H1 (cell line): Measurements from ENCODE around the gene IGFL3. TPM values are rescaled to one million over a fixed set of nuclear protein-coding genes. Genes with fewer than 3 reads are reported as not detected.

Source experiments
- CTCF ChIA-PET: fragments of 300-600 bp; sonication (Branson Sonifier 250); formaldehyde crosslinking; loops from one replicate; lab custom pipeline; 2021; ENCODE audit not compliant: partially characterized antibody; lab: Charles Lee
- POLR2A ChIA-PET: fragments of 300-600 bp; sonication (Branson Sonifier 250); formaldehyde crosslinking; loops from one replicate; lab custom pipeline; 2021; ENCODE audit warnings: inconsistent platforms; ENCODE audit not compliant: partially characterized antibody; lab: Charles Lee
- DNase-seq, 2 experiments: peaks; one replicate each; pipeline versions ENCODE4 v3.0.0 to v3.0.0-alpha.2; 2010 to 2022; ENCODE audit warnings: low spot score in 2 of 2, low read depth in 1 of 2, mixed read lengths in 1 of 2
- FAIRE-seq: peaks from 2 replicates; lab custom pipeline; 2011; peaks lifted over from hg19 to GRCh38; lab: Jason Lieb, UNC
- H2AFZ ChIP-seq: 2 replicates; pipeline ENCODE4 v1.8.1; 2012; ENCODE audit warnings: low read length, inconsistent platforms
- H2AK5ac ChIP-seq: 2 replicates; pipeline ENCODE4 v1.6.1; 2013; ENCODE audit warnings: low read depth, low read length
- H2BK120ac ChIP-seq: replicated peaks from 2 replicates; pipeline ENCODE3; 2013; ENCODE audit warnings: low read depth, low read length, inconsistent platforms
- H2BK12ac ChIP-seq: 2 replicates; pipeline ENCODE4 v1.6.1; 2013; ENCODE audit warnings: low read depth, low read length
- H2BK15ac ChIP-seq: 2 replicates; pipeline ENCODE4 v1.6.1; 2013; ENCODE audit warnings: low read length
- H2BK20ac ChIP-seq: 2 replicates; pipeline ENCODE4 v1.6.1; 2013; ENCODE audit warnings: low read length
- H2BK5ac ChIP-seq: 2 replicates; pipeline ENCODE4 v1.6.1; 2013; ENCODE audit warnings: low read depth, low read length
- H3K14ac ChIP-seq: 2 replicates; pipeline ENCODE4 v1.6.1; 2013; ENCODE audit warnings: inconsistent platforms; ENCODE audit not compliant: insufficient read length
- H3K18ac ChIP-seq: 2 replicates; pipeline ENCODE4 v1.6.1; 2013; ENCODE audit warnings: low read length; ENCODE audit errors: extremely low read depth
- H3K23ac ChIP-seq: 2 replicates; pipeline ENCODE4 v1.6.1; 2013; ENCODE audit warnings: inconsistent platforms; ENCODE audit not compliant: insufficient read length
- H3K23me2 ChIP-seq: 2 replicates; pipeline ENCODE4 v1.6.1; 2013; ENCODE audit warnings: low read depth, low read length
- H3K27ac ChIP-seq: 2 replicates; pipeline ENCODE4 v1.6.1; 2011; ENCODE audit warnings: low read depth, low read length, inconsistent platforms
- H3K27me3 ChIP-seq, 4 experiments: replicated peaks in 1 of 4; 1 replicate in 1 of 4; 2 replicates in 3 of 4; pipeline versions ENCODE4 v1.6.1 to v1.8.1; 2011 to 2013; ENCODE audit warnings: low read length in 3 of 4, mild to moderate bottlenecking in 3 of 4, inconsistent platforms in 2 of 4, mixed read lengths in 2 of 4, moderate library complexity in 1 of 4; ENCODE audit not compliant: control insufficient read depth in 3 of 4, insufficient read depth in 3 of 4; ENCODE audit errors: extremely low read depth in 1 of 4
- H3K36me3 ChIP-seq, 4 experiments: 2 replicates each; pipeline versions ENCODE4 v1.6.1 to v1.8.1; 2011 to 2013; ENCODE audit warnings: mild to moderate bottlenecking in 4 of 4, low read length in 3 of 4, moderate library complexity in 2 of 4, control low read depth in 1 of 4, inconsistent platforms in 1 of 4; ENCODE audit not compliant: insufficient read depth in 4 of 4, control insufficient read depth in 2 of 4
- H3K4ac ChIP-seq: replicated peaks from 2 replicates; pipeline ENCODE3; 2013; ENCODE audit warnings: low read length, low read depth, mixed read lengths, inconsistent platforms; ENCODE audit not compliant: insufficient read length
- H3K4me1 ChIP-seq, 4 experiments: replicated peaks in 1 of 4; 1 replicate in 1 of 4; 2 replicates in 3 of 4; pipeline versions ENCODE4 v1.6.1 to v1.8.1; 2011 to 2013; ENCODE audit warnings: low read length in 3 of 4, inconsistent platforms in 2 of 4, mixed read lengths in 1 of 4; ENCODE audit not compliant: insufficient read depth in 4 of 4, control insufficient read depth in 3 of 4
- H3K4me2 ChIP-seq, 2 experiments: 2 replicates each; pipeline versions ENCODE4 v1.6.1 to v1.8.1; 2011 to 2013; ENCODE audit warnings: low read depth in 2 of 2, low read length in 2 of 2, control low read depth in 1 of 2, inconsistent platforms in 1 of 2, mild to moderate bottlenecking in 1 of 2; ENCODE audit not compliant: insufficient read depth in 1 of 2
- H3K4me3 ChIP-seq, 4 experiments: fragments of 200-600, 300-600 bp in 1 of 4; sonication (generic), shearing (Covaris generic), sonication (Bioruptor Twin) in 1 of 4; 2 replicates each; pipeline versions ENCODE4 v1.5.1 to v1.8.1; 2011 to 2016; ENCODE audit warnings: low read length in 4 of 4, low read depth in 3 of 4, control low read depth in 2 of 4, inconsistent platforms in 2 of 4, mild to moderate bottlenecking in 2 of 4, mixed read lengths in 1 of 4, moderate library complexity in 1 of 4; ENCODE audit not compliant: insufficient read depth in 2 of 4; ENCODE audit errors: extremely low read depth in 1 of 4
- H3K56ac ChIP-seq: replicated peaks from 2 replicates; pipeline ENCODE3; 2013; ENCODE audit warnings: low read depth, mild to moderate bottlenecking, mixed read lengths, low read length, inconsistent platforms; ENCODE audit not compliant: insufficient read length
- H3K79me1 ChIP-seq: 2 replicates; pipeline ENCODE4 v1.6.1; 2013; ENCODE audit warnings: low read depth, low read length, control low read depth
- H3K79me2 ChIP-seq, 2 experiments: 2 replicates each; pipeline versions ENCODE4 v1.6.1 to v1.8.1; 2012 to 2013; ENCODE audit warnings: low read length in 2 of 2, mild to moderate bottlenecking in 2 of 2, inconsistent platforms in 1 of 2; ENCODE audit not compliant: insufficient read depth in 2 of 2, control insufficient read depth in 1 of 2
- H3K9ac ChIP-seq, 4 experiments: replicated peaks in 1 of 4; 1 replicate in 1 of 4; 2 replicates in 3 of 4; pipeline versions ENCODE4 v1.6.1 to v1.8.1; 2011 to 2013; ENCODE audit warnings: low read depth in 3 of 4, low read length in 3 of 4, control low read depth in 2 of 4, mild to moderate bottlenecking in 2 of 4, moderate library complexity in 2 of 4, inconsistent platforms in 1 of 4; ENCODE audit errors: extremely low read depth in 1 of 4
- H3K9me3 ChIP-seq, 2 experiments: 2 replicates each; pipeline versions ENCODE4 v1.6.1 to v1.8.1; 2012 to 2013; ENCODE audit warnings: mild to moderate bottlenecking in 2 of 2, moderate library complexity in 2 of 2, control low read depth in 1 of 2, inconsistent platforms in 1 of 2, low read depth in 1 of 2, low read length in 1 of 2, mixed read lengths in 1 of 2; ENCODE audit not compliant: insufficient read depth in 2 of 2
- H4K20me1 ChIP-seq, 2 experiments: replicated peaks in 1 of 2; 2 replicates each; pipeline versions ENCODE3 to v1.8.1; 2011 to 2013; ENCODE audit warnings: inconsistent platforms in 2 of 2, low read length in 2 of 2, mild to moderate bottlenecking in 1 of 2; ENCODE audit not compliant: insufficient read depth in 2 of 2, control insufficient read depth in 1 of 2
- H4K5ac ChIP-seq: 2 replicates; pipeline ENCODE4 v1.6.1; 2013; ENCODE audit warnings: low read length, low read depth, mixed read lengths, inconsistent platforms; ENCODE audit not compliant: insufficient read length
- H4K8ac ChIP-seq: 2 replicates; pipeline ENCODE4 v1.8.0; 2013; ENCODE audit warnings: mild to moderate bottlenecking, moderate library complexity, low read length, inconsistent platforms; ENCODE audit not compliant: insufficient read depth; ENCODE audit errors: extremely low read depth
- H4K91ac ChIP-seq: replicated peaks from 2 replicates; pipeline ENCODE3; 2013; ENCODE audit warnings: low read length, mixed read lengths, inconsistent platforms; ENCODE audit not compliant: insufficient read length
- BCL11A ChIP-seq, 2 experiments: IDR thresholded peaks; one replicate each; pipeline ENCODE4 v1.6.1; 2011; ENCODE audit warnings: low read depth in 2 of 2, low read length in 2 of 2, mild to moderate bottlenecking in 2 of 2
- CHD2 ChIP-seq: IDR thresholded peaks from 2 replicates; pipeline ENCODE4 v1.6.1; 2012; ENCODE audit warnings: low read length, improper control_type of control experiment
- EGR1 ChIP-seq: IDR thresholded peaks from 2 replicates; pipeline ENCODE4 v1.6.1; 2011; ENCODE audit warnings: low read depth, low read length, borderline replicate concordance
- FOSL1 ChIP-seq: IDR thresholded peaks from 2 replicates; pipeline ENCODE4 v1.6.1; 2011; ENCODE audit warnings: mild to moderate bottlenecking, low read depth, low read length, moderate library complexity; ENCODE audit not compliant: insufficient read depth
- JUND ChIP-seq: IDR thresholded peaks from 2 replicates; pipeline ENCODE4 v1.6.1; 2011; ENCODE audit warnings: mild to moderate bottlenecking, improper control_type of control experiment, low read length
- RFX5 ChIP-seq: IDR thresholded peaks from 2 replicates; pipeline ENCODE4 v1.6.1; 2011; ENCODE audit warnings: low read depth, low read length, improper control_type of control experiment, borderline replicate concordance
- RXRA ChIP-seq: IDR thresholded peaks from 2 replicates; pipeline ENCODE4 v1.6.1; 2011; ENCODE audit warnings: low read depth, mild to moderate bottlenecking, low read length, moderate library complexity; ENCODE audit not compliant: insufficient read depth
- TBP ChIP-seq: IDR thresholded peaks from 2 replicates; pipeline ENCODE4 v1.6.1; 2011; ENCODE audit warnings: low read depth, low read length, improper control_type of control experiment
- WGBS, 2 experiments: shearing (Covaris generic) in 1 of 2; methylation state at CpG; one replicate each; pipeline versions ENCODE4 v1.1.6 to v1.1.7; 2013 to 2015; ENCODE audit warnings: low lambda C conversion rate in 2 of 2, mixed read lengths in 2 of 2, inconsistent platforms in 1 of 2, low coverage in 1 of 2, missing lambda C conversion rate in 1 of 2; ENCODE audit not compliant: insufficient replicate concordance in 2 of 2, insufficient coverage in 1 of 2, insufficient read length in 1 of 2; ENCODE audit errors: extremely low coverage in 1 of 2, missing lambda C conversion rate in 1 of 2; 5-methylcytosine and 5-hydroxymethylcytosine counted together
- polyA plus RNA-seq, 7 experiments: library from polyadenylated mRNA; depleted of rRNA in 3 of 7; stranded (reverse) in 5 of 7; unstranded in 2 of 7; fragments of >200 nt in 5 of 7; fragments of 200-250 nt in 2 of 7; gene quantifications; 1 replicate in 5 of 7; 2 replicates in 1 of 7; 4 replicates in 1 of 7; pipeline versions ENCODE4 v1.2.1 to v1.2.3, GENCODE V29; 2011 to 2013; ENCODE audit warnings: missing spikeins in 2 of 7, mixed read lengths in 2 of 7
- total RNA-seq: library from RNA; stranded (reverse); fragmentation: NEBNext Ultra II Directional; extraction: Animal tissue kit (Norgen Biotek cat#: 25700); gene quantifications from 2 replicates; pipeline ENCODE4 v1.2.1, GENCODE V29; 2021
- TF ChIP-seq, protein P1 (sequence below): IDR thresholded peaks from 2 replicates; pipeline ENCODE4 v1.6.1; 2011; ENCODE audit warnings: low read length, improper control_type of control experiment
- TF ChIP-seq, protein P2 (sequence below): IDR thresholded peaks from 2 replicates; pipeline ENCODE4 v1.6.1; 2011; ENCODE audit warnings: low read depth, mild to moderate bottlenecking, low read length; ENCODE audit not compliant: insufficient read depth

IGFL3 gene
- total and polyA plus RNA-seq, 2 of the 8 experiments (the other 6 are each of a cell fraction or from before 2014, with no cell fraction given): 0.12 TPM; not detected in 1

DNA sequence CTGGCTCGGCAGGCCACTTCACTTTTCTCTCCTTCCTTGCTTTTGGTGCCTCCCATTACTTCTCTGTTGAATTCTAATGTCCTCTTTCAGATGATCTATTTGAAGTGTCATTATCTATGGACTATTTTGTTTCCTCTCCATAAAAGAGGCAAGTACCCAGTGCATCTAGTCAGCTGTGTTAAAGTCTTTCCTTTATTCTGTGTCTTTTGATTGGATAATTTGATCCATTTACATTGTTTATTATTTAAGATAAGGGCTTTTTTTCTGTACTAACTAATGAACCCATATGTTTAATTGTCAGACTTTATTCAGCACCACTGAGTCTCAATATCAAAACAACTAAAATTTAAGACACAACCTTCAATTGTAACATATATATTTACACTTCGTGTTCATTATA lies 36.4 kb downstream of the IGFL3 start:
- POLR2A ChIA-PET: interaction anchor here (1.1 kb wide), 1 partner anchor 50 kb away, joined by 3 read pairs; no protein-coding TSS in a partner anchor
- WGBS, 2 experiments: 88% methylated on average over 2 of the region's 2 CpGs; no CpG with 5 or more reads in 1 of the 2 experiments
- Histone ChIP-seq H3K14ac (no peak overlapping the region), H3K4ac (no peak overlapping the region), H3K27me3 (no peaks in the 10 kb centered on the region), H3K18ac (no peak overlapping the region), H4K5ac (no peak overlapping the region), H3K79me2 (no peaks in the 10 kb centered on the region), H3K36me3 (no peaks in the 10 kb centered on the region), H3K9me3 (no peaks in the 10 kb centered on the region), H3K56ac (no peak overlapping the region), H2BK20ac (no peak overlapping the region), H3K4me1 (no peaks in the 10 kb centered on the region), H2BK120ac (no peak overlapping the region), H3K23me2 (no peaks in the 10 kb centered on the region), H3K79me1 (no peaks in the 10 kb centered on the region), H2AK5ac (no peak overlapping the region), H2BK5ac (no peak overlapping the region), H2BK12ac (no peak overlapping the region), H3K4me3 (no peak overlapping the region), H4K91ac (no peak overlapping the region), H3K27ac (no peak overlapping the region), H2BK15ac (no peak overlapping the region), H3K23ac (no peak overlapping the region), H2AFZ (no peak overlapping the region), H4K8ac (no peak overlapping the region), H3K9ac (no peak overlapping the region), H4K20me1 (no peaks in the 10 kb centered on the region)
- FAIRE-seq (no peak), DNase-seq (no peak)
- CTCF ChIA-PET: interaction anchor here (0.9 to 3.6 kb wide), 3 partner anchors 9 to 177 kb away, joined by 3 to 16 read pairs (median 12); no protein-coding TSS in a partner anchor
- TF ChIP-seq FOSL1: no peak
- no peak for TF ChIP-seq CHD2
- no peak for TF ChIP-seq RXRA
- TF ChIP-seq BCL11A (IDR thresholded peaks at IDR 0.05; ENCODE audit: low read depth in 2 of 2, low read length in 2 of 2): no peak
- TF ChIP-seq RFX5: no peak
- TF ChIP-seq EGR1: no peak
- no peak for TF ChIP-seq JUND
- TF ChIP-seq, protein P1, sequence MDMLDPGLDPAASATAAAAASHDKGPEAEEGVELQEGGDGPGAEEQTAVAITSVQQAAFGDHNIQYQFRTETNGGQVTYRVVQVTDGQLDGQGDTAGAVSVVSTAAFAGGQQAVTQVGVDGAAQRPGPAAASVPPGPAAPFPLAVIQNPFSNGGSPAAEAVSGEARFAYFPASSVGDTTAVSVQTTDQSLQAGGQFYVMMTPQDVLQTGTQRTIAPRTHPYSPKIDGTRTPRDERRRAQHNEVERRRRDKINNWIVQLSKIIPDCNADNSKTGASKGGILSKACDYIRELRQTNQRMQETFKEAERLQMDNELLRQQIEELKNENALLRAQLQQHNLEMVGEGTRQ: no peak
- TF ChIP-seq, protein P2, sequence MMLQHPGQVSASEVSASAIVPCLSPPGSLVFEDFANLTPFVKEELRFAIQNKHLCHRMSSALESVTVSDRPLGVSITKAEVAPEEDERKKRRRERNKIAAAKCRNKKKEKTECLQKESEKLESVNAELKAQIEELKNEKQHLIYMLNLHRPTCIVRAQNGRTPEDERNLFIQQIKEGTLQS: no peak
- no peak for TF ChIP-seq TBP
- TF ChIP-seq, all 59 proteins: peak for 0
- no peak overlapping the region for H3K4me2 ChIP-seq
